ENCODE results near the gene SLC39A11.

- no peak for TF ChIP-seq EZH2phosphoT487 (IDR thresholded peaks at IDR 0.05; ENCODE audit: insufficient read depth, low read depth)
- no peak for TF ChIP-seq EZH2 (IDR thresholded peaks at IDR 0.05; ENCODE audit: insufficient read depth, poor library complexity, severe bottlenecking)
Measured at GRCh38 chr17:72735048-72735447, 357.4 kb downstream of the SLC39A11 start.

Measured in GM23248 (cell line).